Heart left ventricle (tissue), 16 donors: ENCODE measurements around the gene OLA1. TPM values are rescaled to one million over a fixed set of nuclear protein-coding genes. Genes with fewer than 3 reads are reported as not detected.

Experiments used
- ATAC-seq, 4 donors: fragments of 200-7000 bp; cut with Tn5 transposase; one replicate each; pipeline ENCODE4 v1.9.1; 2020 to 2022; ENCODE audit warnings: moderate library complexity in 4 of 4, mild to moderate bottlenecking in 3 of 4, moderate number of reproducible peaks in 1 of 4
- DNase-seq, 5 donors: peaks; one replicate each; pipeline ENCODE4 v3.0.0-alpha.2; 2020
- H3K27ac ChIP-seq, 12 donors: fragments of 200-600 bp; sonication (generic) in 4 of 12; one replicate each; pipeline versions ENCODE4 v1.5.0 to v1.8.0; 2016 to 2022; ENCODE audit warnings: mild to moderate bottlenecking in 2 of 12
- H3K27me3 ChIP-seq, 9 donors: fragments of 200-600 bp; sonication (generic) in 2 of 9; one replicate each; pipeline versions ENCODE4 v1.5.1 to v1.8.0; 2016 to 2022; ENCODE audit warnings: mild to moderate bottlenecking in 3 of 9
- H3K36me3 ChIP-seq, 9 donors: fragments of 200-600 bp; sonication (generic) in 2 of 9; one replicate each; pipeline versions ENCODE4 v1.5.0 to v1.8.0; 2018 to 2022; ENCODE audit warnings: mild to moderate bottlenecking in 2 of 9
- H3K4me1 ChIP-seq, 12 donors: fragments of 200-600 bp; sonication (generic) in 4 of 12; one replicate each; pipeline versions ENCODE4 v1.5.0 to v1.8.0; 2016 to 2022; ENCODE audit warnings: mild to moderate bottlenecking in 3 of 12
- H3K4me3 ChIP-seq, 12 donors: fragments of 200-600 bp; sonication (generic) in 4 of 12; one replicate each; pipeline versions ENCODE4 v1.5.0 to v1.8.0; 2017 to 2022; ENCODE audit warnings: mild to moderate bottlenecking in 9 of 12, moderate library complexity in 4 of 12
- H3K9me3 ChIP-seq, 12 donors: fragments of 200-600 bp; sonication (generic) in 4 of 12; one replicate each; pipeline versions ENCODE4 v1.5.0 to v1.8.0; 2016 to 2022; ENCODE audit warnings: mild to moderate bottlenecking in 1 of 12
- POLR2A ChIP-seq, 2 donors: fragments of 450-650 bp; IDR thresholded peaks; one replicate each; pipeline ENCODE4 v1.6.1; 2017; ENCODE audit warnings: antibody characterized with exemption in 2 of 2, mild to moderate bottlenecking in 2 of 2, moderate library complexity in 2 of 2
- WGBS, 4 donors: extraction: QIAGEN DNeasy Blood & Tissue Kit in 2 of 4; methylation state at CpG; one replicate each; pipeline versions ENCODE4 v1.1.5 to v1.1.7; 2013 to 2018; 5-methylcytosine and 5-hydroxymethylcytosine counted together
- intact Hi-C, 10 donors: fragments of 100-400 bp; cut with DNase I; formaldehyde crosslinking; loops; one replicate each; pipeline versions ENCODE4 v1.11.1 to v1.14.2; 2022
- polyA plus RNA-seq, 2 donors: library from polyadenylated mRNA; stranded (reverse); fragments of 200-250 nt; gene quantifications; one replicate each; pipeline ENCODE4 v1.2.3, GENCODE V29; 2013
- total RNA-seq, 9 donors: library from RNA; depleted of rRNA in 2 of 9; stranded (reverse); fragments of >200 nt in 2 of 9; fragmentation: NEBNext Ultra II Directional in 3 of 9; extraction: Animal tissue kit (Norgen Biotek cat#: 25700) in 3 of 9; gene quantifications; one replicate each; pipeline versions ENCODE4 v1.1.0 to v1.2.4, GENCODE V29; 2016 to 2023
- TF ChIP-seq, protein P1 (sequence below), 12 donors: fragments of 200-600 bp; sonication (generic) in 4 of 12; IDR thresholded peaks; one replicate each; pipeline versions ENCODE4 v1.5.0 to v1.8.0; 2018 to 2022; ENCODE audit warnings: antibody characterized with exemption in 12 of 12, mild to moderate bottlenecking in 5 of 12
- donor health status: ischemic (EF 13 %, LVEDD 7.1; RV severe dilation, severe dysfunction).
- donor health status: healthy with polysubstance abuse.
- donor health status: DM: no; HTN: yes; CAD: no.
- donor health status: DM: no; HTN: no; CAD: no.
- donor health status: ischemic (EF 25% LVEDD 6.9; RV normal size, moderate dysfunction).
- donor health status: ischemic (EF 25% LVEDD 5.7; RV mildly dilated, moderate dysfunction).
- donor health status: healthy.
- donor health status: DM: yes; HTN: yes; CAD: no.
- donor health status: ischemic (EF 35%, LVEDD 5.7; RV mildly dilated, moderate dysfunction).
- donor health status: nonischemic (EF 11% LVEDD 7.7; RV severe dilation, severe dysfunction).
- donor health status: DM: yes; HTN: yes; CAD: no.
- donor health status: PGD.
- donor health status: ischemic (EF 29% LVEDD 5.4; RV normal size, mild dysfunction).
- donor health status: nonischemic (EF 23%, LVEDD 6.1; RV moderate dilation, normal function).

The OLA1 gene
- total and polyA plus RNA-seq, 11 donors = 41.5 to 91.7 (median 72.5) TPM

DNA sequence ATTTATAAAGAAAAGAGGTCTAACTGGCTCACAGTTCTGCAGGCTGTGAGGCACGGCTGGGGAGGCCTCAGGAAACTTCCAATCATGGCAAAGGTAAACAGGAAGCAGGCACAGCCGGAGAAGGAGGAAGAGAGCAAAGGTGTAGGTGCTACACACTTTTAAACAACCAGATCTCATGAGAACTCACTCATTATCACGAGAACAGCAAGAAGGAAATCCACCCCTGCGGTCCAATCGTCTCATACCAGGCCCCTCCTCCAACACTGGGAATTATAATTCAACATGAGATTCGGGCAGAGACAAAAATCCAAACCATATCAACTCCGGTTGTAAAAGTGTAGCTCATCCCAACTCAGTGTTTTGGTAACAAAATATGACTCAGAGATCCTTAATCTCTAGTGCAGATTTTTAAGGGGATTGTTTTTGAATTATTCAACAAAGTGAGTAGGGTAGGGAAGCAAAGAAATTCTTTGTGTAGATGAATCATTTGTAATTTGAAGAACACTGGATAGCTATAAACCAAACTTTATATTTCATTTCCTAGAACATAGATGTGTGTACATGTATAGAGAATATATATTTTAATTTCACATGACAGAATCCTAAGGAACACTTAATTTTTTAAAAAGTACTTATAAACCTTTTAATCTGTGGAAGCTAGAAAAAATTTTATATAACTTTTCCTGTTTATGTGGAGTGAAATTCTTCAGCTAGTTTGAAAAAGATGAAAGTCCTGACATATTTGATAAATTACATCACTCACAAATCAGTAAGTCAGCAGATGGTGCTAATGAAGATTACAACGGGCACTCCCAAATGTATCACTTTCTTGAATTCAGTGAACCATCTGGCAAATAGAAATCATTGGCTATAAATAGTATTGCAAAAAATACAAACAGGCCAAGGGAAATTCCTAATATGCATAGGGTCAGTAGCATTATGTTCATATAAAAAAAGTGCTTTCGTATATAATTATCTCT, 130.1 kb downstream of the OLA1 start:
- Histone ChIP-seq H3K4me1 (no peaks in the 10 kb centered on the region), H3K36me3 (peaks cover 0 to 11% (median 0%) of the 10 kb centered on the region in 9 donors), H3K9me3 (no peaks in the 10 kb centered on the region), H3K4me3 (no peak overlapping the region), H3K27me3 (no peaks in the 10 kb centered on the region), H3K27ac (no peak overlapping the region)
- TF ChIP-seq, protein P1, sequence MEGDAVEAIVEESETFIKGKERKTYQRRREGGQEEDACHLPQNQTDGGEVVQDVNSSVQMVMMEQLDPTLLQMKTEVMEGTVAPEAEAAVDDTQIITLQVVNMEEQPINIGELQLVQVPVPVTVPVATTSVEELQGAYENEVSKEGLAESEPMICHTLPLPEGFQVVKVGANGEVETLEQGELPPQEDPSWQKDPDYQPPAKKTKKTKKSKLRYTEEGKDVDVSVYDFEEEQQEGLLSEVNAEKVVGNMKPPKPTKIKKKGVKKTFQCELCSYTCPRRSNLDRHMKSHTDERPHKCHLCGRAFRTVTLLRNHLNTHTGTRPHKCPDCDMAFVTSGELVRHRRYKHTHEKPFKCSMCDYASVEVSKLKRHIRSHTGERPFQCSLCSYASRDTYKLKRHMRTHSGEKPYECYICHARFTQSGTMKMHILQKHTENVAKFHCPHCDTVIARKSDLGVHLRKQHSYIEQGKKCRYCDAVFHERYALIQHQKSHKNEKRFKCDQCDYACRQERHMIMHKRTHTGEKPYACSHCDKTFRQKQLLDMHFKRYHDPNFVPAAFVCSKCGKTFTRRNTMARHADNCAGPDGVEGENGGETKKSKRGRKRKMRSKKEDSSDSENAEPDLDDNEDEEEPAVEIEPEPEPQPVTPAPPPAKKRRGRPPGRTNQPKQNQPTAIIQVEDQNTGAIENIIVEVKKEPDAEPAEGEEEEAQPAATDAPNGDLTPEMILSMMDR (IDR thresholded peaks at IDR 0.05) = no peak
- TF ChIP-seq POLR2A (IDR thresholded peaks at IDR 0.05) = no peak
- 70 to 78% (median 72%) methylated on average over 9 of the region's 9 CpGs for WGBS, 4 donors
- DNase-seq (no peak), ATAC-seq (no peak)
- intact Hi-C loops = no loop called here

GRCh38 chr2:174112073-174112472, 136.3 kb downstream of the OLA1 start:
- TF ChIP-seq, protein P1 (IDR thresholded peaks at IDR 0.05) = no peak
- TF ChIP-seq POLR2A (IDR thresholded peaks at IDR 0.05) = no peak
- Histone ChIP-seq H3K4me1 (no peaks in the 10 kb centered on the region), H3K9me3 (no peaks in the 10 kb centered on the region), H3K36me3 (no peaks in the 10 kb centered on the region), H3K27ac (no peak overlapping the region), H3K4me3 (no peak overlapping the region), H3K27me3 (no peaks in the 10 kb centered on the region)
- 87 to 95% (median 94%) methylated on average over 2 of the region's 2 CpGs for WGBS, 4 donors
- no peak for DNase-seq
- intact Hi-C loops = no loop called here
- ATAC-seq = no peak

- no peak for DNase-seq
- intact Hi-C loops = no loop called here
- Histone ChIP-seq H3K9me3 (no peaks in the 10 kb centered on the region), H3K4me1 (no peaks in the 10 kb centered on the region), H3K27ac (no peak overlapping the region), H3K4me3 (no peak overlapping the region), H3K27me3 (no peaks in the 10 kb centered on the region), H3K36me3 (no peaks in the 10 kb centered on the region)
- 89 to 96% (median 93%) methylated on average over 1 of the region's 1 CpG for WGBS, 4 donors
- TF ChIP-seq, protein P1 (IDR thresholded peaks at IDR 0.05) = no peak
- TF ChIP-seq POLR2A (IDR thresholded peaks at IDR 0.05) = no peak
- no peak for ATAC-seq
Measured at GRCh38 chr2:174108579-174108978, 139.8 kb downstream of the OLA1 start.

DNA sequence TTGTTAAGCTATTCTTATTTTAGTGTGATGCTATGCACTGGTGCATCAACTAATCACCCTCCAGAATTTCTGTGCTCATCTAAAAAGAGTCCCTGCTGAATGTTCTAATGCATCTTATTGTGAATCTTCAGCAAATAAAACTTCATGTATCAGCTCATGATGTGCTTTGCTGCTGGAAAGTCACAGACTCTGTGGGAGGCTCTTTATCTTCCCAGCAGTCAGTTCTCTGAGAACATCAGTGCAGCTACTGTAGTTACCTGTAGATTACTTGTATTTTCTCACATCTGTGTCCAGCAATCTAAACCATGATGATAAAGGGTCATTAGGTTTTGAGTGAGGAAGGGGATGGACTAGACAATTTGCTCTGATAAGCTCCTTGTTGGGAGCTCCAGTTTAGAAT, 141.6 kb downstream of the OLA1 start:
- Histone ChIP-seq H3K4me3 (no peak overlapping the region), H3K27me3 (no peaks in the 10 kb centered on the region), H3K4me1 (no peaks in the 10 kb centered on the region), H3K27ac (no peak overlapping the region), H3K36me3 (no peaks in the 10 kb centered on the region), H3K9me3 (no peaks in the 10 kb centered on the region)
- DNase-seq (no peak), ATAC-seq (no peak)
- no peak for TF ChIP-seq POLR2A (IDR thresholded peaks at IDR 0.05)
- TF ChIP-seq, protein P1 (IDR thresholded peaks at IDR 0.05) = no peak
- intact Hi-C loops = no loop called here
